NCI-H1048 (cell line): ENCODE data around the gene UBASH3B.

ENCODE experiments used
- DNase-seq: peaks from one replicate; lab custom pipeline; 2025; lab: John Stamatoyannopoulos, UW

The UBASH3B gene

GRCh38 chr11:122732342-122733315 lies 77.1 kb downstream of the UBASH3B start:
- DNase-seq = no peak

GRCh38 chr11:122733318-122733717 lies 77.8 kb downstream of the UBASH3B start:
- DNase-seq = no peak

GRCh38 chr11:122734848-122735496 lies 79.5 kb downstream of the UBASH3B start:
- no peak for DNase-seq

- no peak for DNase-seq
Observed at GRCh38 chr11:122737951-122738693, 82.6 kb downstream of the UBASH3B start.

GRCh38 chr11:122741613-122742300 lies 86.2 kb downstream of the UBASH3B start:
- no peak for DNase-seq

GRCh38 chr11:122742301-122743018 lies 86.9 kb downstream of the UBASH3B start:
- no peak for DNase-seq

- no peak for DNase-seq
Observed at GRCh38 chr11:122743097-122743741, 87.7 kb downstream of the UBASH3B start.

GRCh38 chr11:122743949-122744348 lies 88.4 kb downstream of the UBASH3B start:
- DNase-seq = no peak

- DNase-seq = no peak
Observed at GRCh38 chr11:122744357-122744756, 88.8 kb downstream of the UBASH3B start.

GRCh38 chr11:122745111-122745510 lies 89.6 kb downstream of the UBASH3B start:
- no peak for DNase-seq

- DNase-seq = no peak
Observed at GRCh38 chr11:122746050-122746478, 90.5 kb downstream of the UBASH3B start.

GRCh38 chr11:122746611-122747244 lies 91.2 kb downstream of the UBASH3B start:
- no peak for DNase-seq

- DNase-seq = no peak
Observed at GRCh38 chr11:122747351-122747781, 91.8 kb downstream of the UBASH3B start.

- DNase-seq = peak; percentile 92
Observed at GRCh38 chr11:122749005-122749687, 93.6 kb downstream of the UBASH3B start.

GRCh38 chr11:122750049-122750448 lies 94.5 kb downstream of the UBASH3B start:
- DNase-seq = no peak

GRCh38 chr11:122751292-122752070 lies 96.0 kb downstream of the UBASH3B start:
- DNase-seq = no peak

- DNase-seq = no peak
Observed at GRCh38 chr11:122754028-122754427, 98.5 kb downstream of the UBASH3B start.

GRCh38 chr11:122754553-122755322 lies 99.2 kb downstream of the UBASH3B start:
- no peak for DNase-seq
